Activated CD8-positive, alpha-beta memory T cell treated with anti-CD3 and anti-CD28 coated beads, Interleukin-2, amount 50 U/mL, for 1 hour (primary cell): ENCODE measurements around the gene GIGYF1.
"Not testable (repeated sequence)": the region's sequence is repeated elsewhere in the genome, so short reads cannot be mapped to it uniquely, and the experiment has no call there.

Source experiments
- DNase-seq: peaks from one replicate; pipeline ENCODE4 v3.0.0-alpha.2; 2020; ENCODE audit errors: extremely low read depth

GIGYF1 gene

DNA sequence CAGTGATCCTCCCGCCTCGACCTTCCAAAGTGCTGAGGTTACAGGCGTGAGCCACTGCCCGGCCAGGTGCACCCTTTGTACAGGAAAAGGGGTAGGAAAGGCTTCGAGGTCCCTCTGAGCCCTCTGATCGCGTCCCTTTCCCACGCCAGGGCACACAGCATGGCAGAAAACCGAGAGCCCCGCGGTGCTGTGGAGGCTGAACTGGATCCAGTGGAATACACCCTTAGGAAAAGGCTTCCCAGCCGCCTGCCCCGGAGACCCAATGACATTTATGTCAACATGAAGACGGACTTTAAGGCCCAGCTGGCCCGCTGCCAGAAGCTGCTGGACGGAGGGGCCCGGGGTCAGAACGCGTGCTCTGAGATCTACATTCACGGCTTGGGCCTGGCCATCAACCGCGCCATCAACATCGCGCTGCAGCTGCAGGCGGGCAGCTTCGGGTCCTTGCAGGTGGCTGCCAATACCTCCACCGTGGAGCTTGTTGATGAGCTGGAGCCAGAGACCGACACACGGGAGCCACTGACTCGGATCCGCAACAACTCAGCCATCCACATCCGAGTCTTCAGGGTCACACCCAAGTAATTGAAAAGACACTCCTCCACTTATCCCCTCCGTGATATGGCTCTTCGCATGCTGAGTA is 12.7 kb upstream of the GIGYF1 start:
- no peak for DNase-seq

DNA sequence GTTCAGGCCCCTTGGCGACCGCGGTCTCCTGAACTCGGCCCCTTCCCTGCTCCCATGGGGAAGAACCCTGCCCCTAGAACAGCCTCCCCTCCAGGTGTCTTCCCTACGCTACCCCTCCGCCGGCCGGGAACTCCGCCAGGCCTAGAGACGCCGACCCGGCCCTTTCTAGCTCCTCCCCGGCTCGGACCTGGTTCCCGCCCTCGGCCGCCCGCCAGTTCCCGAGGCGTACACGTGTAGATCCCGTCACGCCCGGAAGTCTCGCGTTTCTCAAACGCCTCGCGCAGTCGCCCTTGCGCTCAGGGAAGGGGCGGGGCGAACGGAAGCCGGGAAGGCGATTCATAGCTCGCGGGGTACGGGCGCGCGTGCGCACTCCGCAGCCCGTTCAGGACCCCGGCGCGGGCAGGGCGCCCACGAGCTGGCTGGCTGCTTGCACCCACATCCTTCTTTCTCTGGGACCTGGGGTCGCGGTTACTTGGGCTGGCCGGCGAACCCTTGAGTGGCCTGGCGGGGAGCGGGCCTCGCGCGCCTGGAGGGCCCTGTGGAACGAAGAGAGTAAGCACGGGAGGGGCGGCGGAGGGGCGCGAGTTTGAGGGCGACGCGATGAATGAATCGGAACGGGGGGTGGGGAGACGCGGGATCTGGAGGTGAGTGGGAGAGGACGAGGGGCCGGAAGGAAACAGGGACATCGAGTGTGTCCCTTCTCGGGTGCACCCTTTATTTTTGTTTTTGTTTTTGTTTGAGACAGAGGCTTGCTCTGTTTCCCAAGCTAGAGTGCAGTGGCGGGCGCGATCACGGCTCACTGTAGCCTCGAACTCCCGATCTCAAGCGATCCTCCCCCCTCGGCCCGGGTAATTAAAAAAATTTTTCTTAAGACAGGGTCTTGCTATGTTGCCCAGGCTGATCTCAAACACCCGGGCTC is 12.0 kb upstream of the GIGYF1 start, which contains the start of gene POP7:
TSS of gene POP7 (plus strand) at position 369 of the 919 bp plus-strand sequence. CDS start 710 bp downstream, outside the sequence.
- peak; percentile 95 for DNase-seq

- DNase-seq = no peak
These were observed 11.3 kb upstream of the GIGYF1 start for GRCh38 chr7:100705320-100705752.

- DNase-seq = not testable (repeated sequence)
These were observed 7.0 kb upstream of the GIGYF1 start for GRCh38 chr7:100701089-100701488.

GRCh38 chr7:100699018-100699417 is 5.0 kb upstream of the GIGYF1 start:
- DNase-seq = no peak

- no peak for DNase-seq
These were observed 2.1 kb upstream of the GIGYF1 start for GRCh38 chr7:100696123-100696521.

- no peak for DNase-seq
These were observed 545 bp downstream of the GIGYF1 start for GRCh38 chr7:100693312-100694097.

GRCh38 chr7:100692578-100692961 is 1.5 kb downstream of the GIGYF1 start:
- DNase-seq = no peak

- peak; percentile 55 for DNase-seq
These were observed 2.1 kb downstream of the GIGYF1 start for GRCh38 chr7:100691676-100692577.

GRCh38 chr7:100689230-100690135 is 4.6 kb downstream of the GIGYF1 start:
- DNase-seq = no peak

GRCh38 chr7:100688326-100688860 is 5.7 kb downstream of the GIGYF1 start:
- DNase-seq = no peak

DNA sequence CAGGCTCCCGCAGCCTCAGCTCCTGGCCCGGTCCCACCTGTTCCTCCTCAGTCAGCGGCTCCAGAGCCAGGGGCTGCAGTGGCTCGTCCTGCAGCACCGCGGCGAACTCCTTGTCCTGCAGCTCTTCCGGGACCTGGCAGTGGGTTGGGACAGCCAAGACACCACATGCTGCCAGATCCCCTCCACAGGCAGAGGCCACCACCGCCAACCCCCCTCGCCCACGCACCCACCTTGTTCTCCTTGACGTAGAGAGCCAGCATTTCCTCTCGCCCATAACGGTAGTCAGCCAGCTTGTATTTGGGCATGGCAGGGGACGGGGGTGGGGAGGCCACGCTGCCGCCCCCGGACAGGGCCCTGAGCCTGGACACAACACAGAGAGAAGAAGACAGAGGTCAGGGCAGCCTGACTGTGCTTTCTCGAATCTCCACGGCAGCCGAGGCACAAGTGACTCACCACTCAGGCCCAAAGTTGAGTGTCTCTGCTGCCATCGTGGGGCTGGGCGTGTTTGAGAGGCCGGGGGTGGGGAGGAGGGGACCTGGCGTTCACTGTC is 6.2 kb downstream of the GIGYF1 start:
- no peak for DNase-seq

- no peak for DNase-seq
These were observed 6.8 kb downstream of the GIGYF1 start for GRCh38 chr7:100687261-100687660.

- no peak for DNase-seq
These were observed 7.2 kb downstream of the GIGYF1 start for GRCh38 chr7:100686822-100687211.

GRCh38 chr7:100686201-100686821 is 7.7 kb downstream of the GIGYF1 start:
- no peak for DNase-seq

- DNase-seq = no peak
These were observed 8.4 kb downstream of the GIGYF1 start for GRCh38 chr7:100685631-100686145.

DNA sequence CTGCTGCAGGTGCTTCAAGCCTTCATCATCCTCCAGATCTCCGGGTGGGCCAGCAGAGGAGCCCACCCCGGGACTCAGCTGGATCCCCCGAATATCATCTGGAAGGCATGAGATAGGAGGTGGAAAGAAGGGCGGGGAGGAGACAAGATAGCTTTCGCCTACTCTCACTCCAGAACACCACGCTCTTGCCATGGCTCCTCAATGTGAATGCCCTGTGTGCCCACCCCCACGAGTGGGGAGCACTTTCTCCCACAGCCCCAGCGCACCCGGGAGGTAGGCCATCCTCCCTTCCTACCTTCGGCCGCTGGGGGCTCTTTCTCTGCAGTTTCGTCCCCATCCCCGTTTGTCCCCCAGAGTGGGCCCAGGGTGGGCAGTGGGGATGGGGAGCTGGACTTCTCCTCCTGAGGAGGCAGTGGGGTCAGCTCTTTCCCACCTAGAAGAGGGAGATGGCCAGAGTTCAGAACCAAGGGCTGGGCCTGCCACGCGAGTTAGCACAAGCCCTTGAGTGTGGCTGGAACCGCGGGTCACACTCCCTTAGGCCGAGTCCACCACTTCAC is 8.9 kb downstream of the GIGYF1 start:
- no peak for DNase-seq

DNA sequence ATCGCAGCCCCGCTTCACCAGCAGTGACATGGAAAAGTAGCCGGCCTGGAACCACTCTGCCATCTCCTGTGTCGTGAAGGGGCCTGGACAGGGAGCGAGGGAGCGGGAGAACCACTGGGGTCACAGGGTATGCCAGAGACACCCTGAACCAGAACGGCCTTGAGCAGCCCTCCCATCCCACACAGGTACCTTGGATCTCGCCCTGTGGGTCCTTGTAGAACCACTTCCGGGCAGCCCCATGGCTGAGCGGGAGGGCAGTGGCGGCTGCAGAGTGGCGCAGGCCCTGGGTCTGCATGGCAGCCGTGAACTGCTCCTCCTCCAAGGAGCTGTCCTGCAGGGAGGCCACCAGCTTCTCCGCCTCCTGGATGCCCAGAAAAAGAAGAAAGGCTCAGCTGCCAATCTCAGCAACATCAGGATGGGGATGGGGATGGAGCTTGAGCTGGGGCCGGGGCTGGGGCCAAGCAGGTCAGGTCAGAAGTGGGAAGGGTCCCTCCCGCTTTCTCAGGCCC is 9.5 kb downstream of the GIGYF1 start:
- DNase-seq = no peak
